Glomerular endothelial cell (primary cell): ENCODE results near the gene ZNF462. TPM values are rescaled to one million over a fixed set of nuclear protein-coding genes. Genes with fewer than 3 reads are reported as not detected.

ENCODE experiments used
- DNase-seq: peaks from one replicate; pipeline ENCODE4 v3.0.0-alpha.2; 2011; ENCODE audit warnings: low read depth, low spot score; ENCODE audit errors: extremely low read depth
- total RNA-seq: library from RNA; depleted of rRNA; stranded (reverse); fragments of >200 nt; gene quantifications from 2 replicates; pipeline ENCODE4 v1.2.3, GENCODE V29; 2015

The ZNF462 gene
- total RNA-seq, 1 donor from 2014 or later, result 13.7 TPM

GRCh38 chr9:106922026-106922425 is 59.1 kb downstream of the ZNF462 start:
- no peak for DNase-seq

- no peak for DNase-seq
These were observed 62.4 kb downstream of the ZNF462 start for GRCh38 chr9:106925392-106925791.

DNA sequence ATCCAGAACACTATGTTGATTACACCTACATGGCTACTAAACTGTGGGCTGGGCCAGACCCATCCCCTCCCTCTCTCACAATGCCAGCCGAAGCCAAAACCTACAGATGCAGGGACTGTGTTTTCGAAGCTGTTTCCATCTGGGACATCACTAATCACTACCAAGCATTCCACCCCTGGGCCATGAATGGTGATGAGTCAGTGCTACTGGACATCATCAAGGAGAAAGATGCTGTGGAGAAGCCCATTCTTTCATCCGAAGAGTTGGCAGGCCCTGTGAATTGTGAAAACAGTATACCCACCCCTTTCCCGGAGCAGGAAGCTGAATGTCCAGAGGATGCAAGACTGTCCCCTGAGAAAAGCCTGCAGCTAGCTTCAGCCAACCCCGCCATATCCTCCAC is 65.0 kb downstream of the ZNF462 start:
- no peak for DNase-seq

- DNase-seq, result no peak
These were observed 65.4 kb downstream of the ZNF462 start for GRCh38 chr9:106928350-106928749.

GRCh38 chr9:106929471-106930177 is 66.7 kb downstream of the ZNF462 start:
- DNase-seq, result no peak

- DNase-seq, result no peak
These were observed 67.5 kb downstream of the ZNF462 start for GRCh38 chr9:106930477-106930876.

- DNase-seq, result no peak
These were observed 68.5 kb downstream of the ZNF462 start for GRCh38 chr9:106931466-106931865.

DNA sequence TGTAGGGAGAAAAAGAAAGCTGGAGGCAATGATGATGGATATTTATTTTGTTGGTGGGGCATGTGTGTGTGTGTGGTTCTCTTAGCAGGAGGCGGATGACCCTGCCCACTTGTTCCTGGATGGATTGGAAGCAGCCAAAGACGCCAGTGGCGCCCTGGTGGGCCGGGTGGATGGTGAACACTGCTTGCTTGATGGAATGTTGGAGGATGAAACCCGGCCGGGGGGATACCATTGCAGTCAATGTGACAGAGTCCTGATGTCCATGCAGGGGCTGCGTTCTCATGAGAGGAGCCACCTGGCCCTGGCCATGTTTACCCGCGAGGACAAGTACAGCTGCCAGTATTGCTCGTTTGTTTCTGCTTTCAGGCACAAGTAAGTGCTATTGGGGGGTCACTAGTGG is 69.2 kb downstream of the ZNF462 start:
- DNase-seq, result no peak

- no peak for DNase-seq
These were observed 69.7 kb downstream of the ZNF462 start for GRCh38 chr9:106932675-106933074.

- no peak for DNase-seq
These were observed 70.5 kb downstream of the ZNF462 start for GRCh38 chr9:106933470-106933869.

DNA sequence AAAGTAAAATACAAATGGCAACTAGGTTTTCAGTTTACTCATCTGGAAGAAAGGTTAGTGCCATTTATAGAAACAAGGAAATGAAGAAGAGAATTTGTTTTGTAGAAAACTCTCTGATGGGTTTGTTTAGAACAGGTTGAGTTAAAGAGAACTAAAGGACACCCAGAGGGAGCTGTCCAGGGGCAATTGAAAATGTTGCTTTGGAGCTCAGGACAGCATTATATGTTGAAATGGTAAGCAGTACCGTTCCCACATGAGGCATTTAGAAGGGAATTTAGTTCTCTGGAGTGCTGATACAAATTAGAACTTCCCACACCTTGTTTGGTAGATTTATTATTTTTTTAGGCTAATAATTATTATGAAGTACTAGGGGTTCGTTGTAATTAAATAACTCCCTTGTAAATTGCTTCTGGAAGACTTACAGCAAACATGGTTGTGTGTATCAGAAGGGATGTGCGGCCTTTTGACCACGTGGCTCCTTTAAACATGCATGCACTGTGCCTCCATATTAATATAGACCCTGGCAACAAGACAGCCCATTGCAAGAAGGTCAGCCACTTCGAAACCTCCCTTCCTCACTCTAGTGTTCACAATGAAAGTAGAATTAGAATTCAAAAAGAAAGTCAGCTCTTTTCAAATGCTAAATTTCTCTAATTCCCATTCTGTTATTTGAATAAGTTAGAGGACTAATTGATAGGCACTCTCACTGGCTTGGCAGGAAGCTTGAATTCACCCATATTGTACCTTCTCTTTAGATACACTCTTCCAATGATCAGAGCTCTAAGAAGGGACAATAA is 71.7 kb downstream of the ZNF462 start:
- no peak for DNase-seq

DNA sequence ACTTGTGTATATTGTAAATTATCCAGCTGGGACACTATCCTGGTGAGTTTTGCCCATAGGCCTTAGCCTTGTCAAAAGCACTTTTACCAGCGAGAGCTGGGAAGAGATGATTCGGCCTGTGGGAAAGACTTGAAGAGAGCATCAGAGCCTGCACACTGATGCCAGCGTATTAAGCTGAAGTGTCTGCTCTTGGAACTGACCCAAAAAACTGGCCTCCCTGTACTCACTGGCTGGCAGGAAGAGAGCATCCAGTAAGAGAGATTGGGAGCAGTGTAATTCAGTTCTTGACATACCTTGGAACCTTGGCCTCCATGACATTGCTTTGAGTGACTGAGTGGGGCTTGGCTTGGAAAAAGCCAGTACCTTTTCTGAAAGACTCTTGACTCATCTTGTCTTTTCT is 73.7 kb downstream of the ZNF462 start:
- DNase-seq, result no peak

DNA sequence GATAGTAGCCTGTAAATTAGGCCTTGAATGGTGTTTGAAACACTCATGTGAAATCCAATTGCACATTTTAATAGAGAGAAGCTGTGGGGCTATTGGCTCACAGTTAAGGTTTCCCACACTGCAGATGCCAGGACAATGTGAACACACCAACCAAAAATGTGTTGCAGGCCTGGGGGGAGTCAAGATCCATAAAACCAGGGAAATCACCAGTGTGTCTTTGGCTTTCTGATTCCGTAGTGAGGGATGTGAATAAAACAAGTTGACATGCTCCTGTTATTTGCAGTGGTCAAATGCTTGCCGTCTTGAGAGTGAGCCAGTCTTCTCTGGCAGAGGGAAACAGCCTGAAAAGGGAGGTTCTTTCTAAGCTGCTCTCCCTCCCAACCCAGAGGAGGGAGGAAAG is 79.0 kb downstream of the ZNF462 start:
- no peak for DNase-seq

DNA sequence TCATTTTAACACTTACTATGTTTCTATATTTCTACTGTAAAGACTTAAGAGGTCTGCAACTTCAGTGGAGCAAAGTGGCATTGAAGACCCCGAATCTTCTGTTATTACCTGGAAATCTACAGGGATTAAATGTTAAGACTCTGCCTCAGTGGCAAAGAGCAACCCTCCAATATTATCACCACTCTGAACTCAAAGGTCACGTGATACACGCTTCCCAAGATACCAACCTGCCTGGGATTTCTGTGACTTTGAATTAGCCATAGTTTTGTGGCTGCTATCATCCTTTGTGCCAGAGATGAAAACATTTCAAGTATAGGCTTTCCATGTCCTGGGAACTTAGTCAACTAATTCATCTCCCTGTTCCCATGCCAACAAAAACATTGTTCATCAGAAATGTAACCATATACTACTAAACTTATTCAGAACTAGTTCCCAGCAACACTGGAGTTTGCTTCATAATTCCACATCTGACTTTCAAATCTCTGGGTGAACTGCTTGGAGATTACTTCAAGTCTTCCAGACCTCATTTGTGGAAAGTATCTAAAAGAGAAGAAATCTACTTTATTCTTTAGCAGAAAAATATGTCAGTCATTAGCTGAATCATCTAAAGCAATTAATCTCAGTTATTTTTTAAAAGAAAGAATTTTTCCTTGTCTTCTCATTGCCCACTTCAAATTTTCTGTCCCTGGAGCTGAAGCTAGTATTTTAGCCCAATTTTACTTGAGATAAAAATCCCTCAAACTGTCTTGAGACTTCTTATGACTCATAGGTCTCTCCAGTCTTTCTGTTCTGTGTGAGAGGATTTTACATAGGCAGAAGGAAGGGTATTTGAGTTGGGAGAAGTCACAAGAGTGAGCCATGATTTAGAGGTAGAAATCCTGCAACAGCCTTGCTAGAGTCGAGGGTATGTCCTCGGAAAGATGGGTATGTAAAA is 83.0 kb downstream of the ZNF462 start:
- DNase-seq, result no peak

DNA sequence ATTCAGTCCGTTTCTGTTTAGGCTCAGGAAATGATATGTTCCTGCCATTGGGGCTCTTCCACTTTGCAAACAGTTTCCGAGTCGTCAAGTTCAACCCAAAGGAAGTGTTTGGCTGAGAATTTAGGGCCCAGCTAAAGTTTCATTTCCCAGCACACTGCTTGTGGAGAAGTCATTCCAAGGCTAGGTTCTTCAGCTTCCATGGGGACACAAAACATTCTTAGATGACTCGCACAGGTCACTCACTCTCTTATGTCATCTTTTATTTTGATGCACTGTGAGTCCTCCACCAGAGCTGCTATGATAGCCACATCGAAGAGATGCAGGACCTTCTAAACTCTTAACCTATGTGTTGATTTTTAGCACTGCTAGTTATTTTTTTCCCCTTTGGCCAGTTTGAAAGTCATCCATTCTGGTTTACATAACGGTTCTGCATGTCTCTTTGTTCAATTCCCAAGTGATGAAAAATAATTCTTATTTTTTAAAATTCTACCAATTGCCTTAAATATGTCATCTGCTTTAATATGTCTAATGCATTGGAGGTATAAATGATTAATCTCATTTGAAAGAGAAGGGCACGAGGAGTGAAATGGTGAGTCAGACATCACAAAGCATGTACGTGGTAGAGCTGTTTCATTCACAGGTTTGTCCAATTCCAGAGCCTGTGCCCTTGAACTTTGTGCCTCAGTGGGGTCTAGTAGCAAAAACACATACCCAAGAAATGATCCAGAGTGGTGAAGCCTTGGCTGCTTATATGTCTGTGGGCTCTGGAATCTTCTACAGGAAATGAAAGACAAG is 84.3 kb downstream of the ZNF462 start:
- no peak for DNase-seq

DNA sequence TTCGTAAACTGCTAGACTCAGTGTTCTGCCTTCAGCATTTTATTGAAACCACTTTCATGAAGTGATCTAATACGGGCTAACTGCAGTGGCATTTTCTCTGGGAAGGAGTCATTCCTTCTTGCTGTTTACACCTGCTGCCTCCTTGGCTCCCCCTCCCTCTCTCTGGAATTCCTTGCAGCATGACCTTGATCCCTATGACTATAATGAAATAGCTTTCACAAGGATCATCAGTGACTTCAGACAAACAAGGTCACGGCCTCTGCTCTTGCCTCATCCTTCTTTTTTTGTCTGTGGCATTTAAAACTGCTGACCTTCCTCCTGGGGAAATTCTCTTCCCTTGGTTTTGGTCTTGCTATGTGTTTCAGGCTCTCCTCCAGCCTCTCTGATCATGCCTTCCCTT is 90.2 kb downstream of the ZNF462 start:
- DNase-seq, result no peak

DNA sequence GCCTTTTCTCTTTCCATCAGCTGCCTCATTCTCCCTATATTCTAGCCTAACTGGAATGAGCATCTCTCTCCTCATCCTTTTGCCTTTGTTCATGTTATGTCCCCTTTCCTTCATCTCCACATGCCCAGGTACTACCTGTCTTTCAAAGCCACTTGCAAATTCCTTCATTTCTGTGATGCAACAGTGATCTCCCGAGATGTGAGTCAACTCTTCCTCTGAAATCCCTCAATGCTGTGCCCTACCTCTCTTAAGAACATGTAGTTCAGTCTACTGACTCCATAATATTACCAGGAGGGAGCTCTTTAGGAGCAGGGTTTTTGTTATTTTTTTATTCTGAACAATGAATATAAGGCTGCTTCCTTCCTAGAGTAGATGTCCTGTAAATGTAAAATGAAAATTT is 91.6 kb downstream of the ZNF462 start:
- no peak for DNase-seq

GRCh38 chr9:106954974-106955850 is 92.2 kb downstream of the ZNF462 start:
- no peak for DNase-seq

GRCh38 chr9:106956971-106957370 is 94.0 kb downstream of the ZNF462 start:
- no peak for DNase-seq
